ENCODE results near the gene NUB1. TPM values are rescaled to one million over a fixed set of nuclear protein-coding genes. Genes with fewer than 3 reads are reported as not detected.

The NUB1 gene
- total RNA-seq, 1 donor from 2014 or later: 61.7 TPM

DNA sequence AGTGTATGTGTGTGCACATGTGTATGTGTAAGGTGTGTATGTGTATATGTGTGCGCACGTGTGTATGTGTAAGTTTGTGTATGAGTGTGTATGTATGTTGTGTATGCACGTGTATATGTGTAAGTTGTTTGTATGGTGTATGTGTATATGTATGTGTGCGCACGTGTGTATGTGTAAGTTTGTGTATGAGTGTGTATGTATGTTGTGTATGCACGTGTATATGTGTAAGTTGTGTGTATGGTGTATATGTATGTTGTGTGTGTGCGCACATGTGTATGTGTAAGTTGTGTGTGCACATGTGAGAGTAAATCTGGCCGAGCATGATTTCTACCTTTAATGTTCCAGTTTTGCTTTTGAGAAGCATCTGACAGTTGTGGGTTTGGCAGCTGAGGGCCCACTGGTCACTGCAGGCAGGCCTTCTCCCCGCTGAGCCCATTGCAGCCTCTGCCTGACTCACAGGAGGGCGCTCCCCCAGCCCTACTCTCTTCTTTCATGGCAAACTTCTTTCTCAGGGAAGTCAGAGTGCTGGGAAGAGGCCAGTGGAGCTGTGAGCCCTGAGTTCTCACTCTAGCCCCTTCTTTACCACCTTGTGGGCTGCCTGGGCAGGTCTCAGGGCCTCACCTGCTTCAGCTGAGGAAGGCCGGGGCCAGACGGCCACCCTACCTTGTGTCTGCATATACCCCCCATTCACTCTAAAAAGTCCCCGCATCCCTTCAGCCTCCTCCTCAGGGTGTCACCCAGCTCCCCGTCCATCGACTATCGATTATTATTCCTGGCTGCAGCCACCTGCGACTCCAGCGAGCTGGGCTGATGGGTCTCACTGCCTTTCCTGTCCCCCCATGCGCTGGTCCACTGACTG is 57.1 kb downstream of the NUB1 start:
- TF ChIP-seq, protein P1, sequence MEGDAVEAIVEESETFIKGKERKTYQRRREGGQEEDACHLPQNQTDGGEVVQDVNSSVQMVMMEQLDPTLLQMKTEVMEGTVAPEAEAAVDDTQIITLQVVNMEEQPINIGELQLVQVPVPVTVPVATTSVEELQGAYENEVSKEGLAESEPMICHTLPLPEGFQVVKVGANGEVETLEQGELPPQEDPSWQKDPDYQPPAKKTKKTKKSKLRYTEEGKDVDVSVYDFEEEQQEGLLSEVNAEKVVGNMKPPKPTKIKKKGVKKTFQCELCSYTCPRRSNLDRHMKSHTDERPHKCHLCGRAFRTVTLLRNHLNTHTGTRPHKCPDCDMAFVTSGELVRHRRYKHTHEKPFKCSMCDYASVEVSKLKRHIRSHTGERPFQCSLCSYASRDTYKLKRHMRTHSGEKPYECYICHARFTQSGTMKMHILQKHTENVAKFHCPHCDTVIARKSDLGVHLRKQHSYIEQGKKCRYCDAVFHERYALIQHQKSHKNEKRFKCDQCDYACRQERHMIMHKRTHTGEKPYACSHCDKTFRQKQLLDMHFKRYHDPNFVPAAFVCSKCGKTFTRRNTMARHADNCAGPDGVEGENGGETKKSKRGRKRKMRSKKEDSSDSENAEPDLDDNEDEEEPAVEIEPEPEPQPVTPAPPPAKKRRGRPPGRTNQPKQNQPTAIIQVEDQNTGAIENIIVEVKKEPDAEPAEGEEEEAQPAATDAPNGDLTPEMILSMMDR (IDR thresholded peaks at IDR 0.05): no peak
- Mint-ChIP-seq H3K4me3 (ENCODE audit: unreplicated experiment) (no peak overlapping the region), H3K36me3 (ENCODE audit: unreplicated experiment) (no peaks in the 10 kb centered on the region), H3K27ac (ENCODE audit: unreplicated experiment) (no peak overlapping the region), H3K4me1 (ENCODE audit: unreplicated experiment) (peaks cover 29% of the 10 kb centered on the region), H3K9me3 (ENCODE audit: unreplicated experiment) (no peaks in the 10 kb centered on the region), H3K27me3 (ENCODE audit: unreplicated experiment) (peaks cover 12% of the 10 kb centered on the region)
- DNase-seq (ENCODE audit: extremely low spot score, unreplicated experiment): no peak

DNA sequence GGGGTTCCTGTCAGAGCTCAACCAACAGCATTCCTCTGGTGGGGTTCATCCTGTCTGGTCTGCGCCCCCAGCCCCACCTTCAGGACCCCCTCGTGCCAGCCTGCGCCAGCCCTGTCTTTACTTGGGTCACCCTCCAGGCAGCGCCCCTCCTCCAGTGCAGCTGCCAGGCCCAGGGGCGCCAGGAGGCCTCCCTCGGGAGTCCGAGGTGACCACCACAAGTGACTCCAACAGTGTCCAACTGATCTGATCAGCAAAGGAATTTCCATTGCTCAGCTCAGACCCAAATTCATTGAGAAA is 57.6 kb downstream of the NUB1 start:
- DNase-seq (ENCODE audit: extremely low spot score, unreplicated experiment): no peak
- H3K27me3 Mint-ChIP-seq (ENCODE audit: unreplicated experiment): peaks cover 7% of the 10 kb centered on the region
- no peaks in the 10 kb centered on the region for H3K36me3 Mint-ChIP-seq (ENCODE audit: unreplicated experiment)
- H3K27ac Mint-ChIP-seq (ENCODE audit: unreplicated experiment): no peak overlapping the region
- TF ChIP-seq, protein P1 (IDR thresholded peaks at IDR 0.05): no peak
- H3K4me1 Mint-ChIP-seq (ENCODE audit: unreplicated experiment): peaks cover 35% of the 10 kb centered on the region
- no peak overlapping the region for H3K4me3 Mint-ChIP-seq (ENCODE audit: unreplicated experiment)
- H3K9me3 Mint-ChIP-seq (ENCODE audit: unreplicated experiment): no peaks in the 10 kb centered on the region

DNA sequence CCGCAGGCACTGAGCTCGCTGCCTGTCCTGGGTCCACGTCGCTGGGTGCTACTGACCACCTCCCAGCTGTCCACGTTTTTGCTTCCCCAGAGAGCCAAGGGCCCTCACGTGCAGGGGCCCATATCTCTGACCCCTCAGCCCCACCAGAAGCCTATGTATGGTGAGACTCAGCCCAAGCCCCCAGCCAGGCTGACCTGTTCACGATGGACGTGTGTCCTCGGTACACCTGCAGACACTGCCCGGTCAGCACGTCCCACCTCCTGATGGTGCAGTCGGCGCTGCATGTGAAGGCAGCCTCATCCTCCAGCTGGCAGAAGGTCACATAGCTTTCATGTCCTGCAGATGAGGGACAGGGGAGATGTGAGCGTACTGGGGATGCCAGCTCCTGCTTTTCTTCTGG is 58.3 kb downstream of the NUB1 start:
- no peaks in the 10 kb centered on the region for H3K9me3 Mint-ChIP-seq (ENCODE audit: unreplicated experiment)
- TF ChIP-seq, protein P1 (IDR thresholded peaks at IDR 0.05): no peak
- H3K4me3 Mint-ChIP-seq (ENCODE audit: unreplicated experiment): no peak overlapping the region
- H3K36me3 Mint-ChIP-seq (ENCODE audit: unreplicated experiment): no peaks in the 10 kb centered on the region
- no peak for DNase-seq (ENCODE audit: extremely low spot score, unreplicated experiment)
- H3K4me1 Mint-ChIP-seq (ENCODE audit: unreplicated experiment): peaks cover 39% of the 10 kb centered on the region
- H3K27ac Mint-ChIP-seq (ENCODE audit: unreplicated experiment): no peak overlapping the region
- H3K27me3 Mint-ChIP-seq (ENCODE audit: unreplicated experiment): peaks cover 7% of the 10 kb centered on the region

DNA sequence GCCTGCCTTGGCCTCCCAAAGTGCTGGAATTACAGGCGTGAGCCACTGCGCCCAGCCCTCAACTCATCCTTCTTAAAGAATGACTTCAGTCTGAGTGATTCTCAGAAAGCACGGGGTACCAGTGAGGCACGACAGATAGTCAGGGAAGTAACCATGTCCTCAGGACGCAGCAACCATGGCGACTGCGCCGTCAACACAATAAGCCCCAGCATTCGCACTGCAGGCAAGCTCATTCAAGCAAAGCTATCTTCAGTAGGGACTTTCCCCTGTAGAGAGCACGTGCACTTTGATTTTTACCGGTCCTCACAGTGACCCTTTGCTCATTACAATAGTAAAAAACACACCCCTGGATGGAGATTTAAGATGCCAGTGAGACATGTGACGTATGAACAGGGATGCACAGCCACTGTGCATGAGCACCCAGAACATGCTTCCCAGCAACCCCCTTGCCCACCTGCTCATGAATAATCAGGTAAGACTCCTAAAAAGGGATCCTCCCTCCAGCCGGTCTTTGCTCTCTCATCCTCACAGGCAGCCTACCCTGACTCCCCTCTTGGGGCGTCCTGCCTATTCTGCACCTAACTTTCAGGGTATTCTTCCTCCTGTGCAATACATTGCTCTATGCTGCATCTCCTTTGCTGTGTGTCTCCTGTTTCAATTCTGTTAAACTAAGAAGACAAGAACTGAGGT is 59.2 kb downstream of the NUB1 start:
- Mint-ChIP-seq H3K27me3 (ENCODE audit: unreplicated experiment) (peaks cover 9% of the 10 kb centered on the region), H3K27ac (ENCODE audit: unreplicated experiment) (no peak overlapping the region), H3K4me3 (ENCODE audit: unreplicated experiment) (no peak overlapping the region), H3K36me3 (ENCODE audit: unreplicated experiment) (no peaks in the 10 kb centered on the region), H3K4me1 (ENCODE audit: unreplicated experiment) (peaks cover 41% of the 10 kb centered on the region), H3K9me3 (ENCODE audit: unreplicated experiment) (no peaks in the 10 kb centered on the region)
- no peak for DNase-seq (ENCODE audit: extremely low spot score, unreplicated experiment)
- TF ChIP-seq, protein P1 (IDR thresholded peaks at IDR 0.05): no peak
